Neural crest cell (in vitro differentiated cells): ENCODE results near the gene NEMF. TPM values are rescaled to one million over a fixed set of nuclear protein-coding genes. Genes with fewer than 3 reads are reported as not detected.

Source experiments
- DNase-seq: peaks from one replicate; pipeline ENCODE4 v3.0.0; 2021; ENCODE audit warnings: low read depth, mixed read lengths, low spot score
- H3K27ac Mint-ChIP-seq: one replicate; pipeline ENCODE4 v1.8.0; 2021; ENCODE audit warnings: mild to moderate bottlenecking, mixed read lengths; ENCODE audit not compliant: unreplicated experiment
- H3K27me3 Mint-ChIP-seq: 2 replicates; pipeline ENCODE4 v1.8.0; 2021; ENCODE audit warnings: low read depth, mild to moderate bottlenecking, mixed read lengths
- H3K36me3 Mint-ChIP-seq: 2 replicates; pipeline ENCODE4 v1.8.0; 2021; ENCODE audit warnings: low read depth, mild to moderate bottlenecking, mixed read lengths
- H3K4me1 Mint-ChIP-seq: 2 replicates; pipeline ENCODE4 v1.8.0; 2021; ENCODE audit warnings: mixed read lengths
- H3K4me3 Mint-ChIP-seq: one replicate; pipeline ENCODE4 v1.8.0; 2021; ENCODE audit warnings: mild to moderate bottlenecking, mixed read lengths
- H3K9me3 Mint-ChIP-seq: 2 replicates; pipeline ENCODE4 v1.8.0; 2021; ENCODE audit warnings: mixed read lengths
- long read RNA-seq: library from polyadenylated mRNA; unstranded; transcript quantifications from one replicate; pipeline ENCODE4 v2.0.0, GENCODE V29; 2020
- total RNA-seq: library from RNA; stranded (reverse); gene quantifications from 2 replicates; pipeline ENCODE4 v1.2.1, GENCODE V29; 2021
- TF ChIP-seq, protein P1 (sequence below): fragments of 200-600 bp; sonication (generic); conservative IDR thresholded peaks from 2 replicates; pipeline ENCODE4 v1.5.0; 2021; ENCODE audit warnings: antibody characterized with exemption, mild to moderate bottlenecking

Gene NEMF, protein sequence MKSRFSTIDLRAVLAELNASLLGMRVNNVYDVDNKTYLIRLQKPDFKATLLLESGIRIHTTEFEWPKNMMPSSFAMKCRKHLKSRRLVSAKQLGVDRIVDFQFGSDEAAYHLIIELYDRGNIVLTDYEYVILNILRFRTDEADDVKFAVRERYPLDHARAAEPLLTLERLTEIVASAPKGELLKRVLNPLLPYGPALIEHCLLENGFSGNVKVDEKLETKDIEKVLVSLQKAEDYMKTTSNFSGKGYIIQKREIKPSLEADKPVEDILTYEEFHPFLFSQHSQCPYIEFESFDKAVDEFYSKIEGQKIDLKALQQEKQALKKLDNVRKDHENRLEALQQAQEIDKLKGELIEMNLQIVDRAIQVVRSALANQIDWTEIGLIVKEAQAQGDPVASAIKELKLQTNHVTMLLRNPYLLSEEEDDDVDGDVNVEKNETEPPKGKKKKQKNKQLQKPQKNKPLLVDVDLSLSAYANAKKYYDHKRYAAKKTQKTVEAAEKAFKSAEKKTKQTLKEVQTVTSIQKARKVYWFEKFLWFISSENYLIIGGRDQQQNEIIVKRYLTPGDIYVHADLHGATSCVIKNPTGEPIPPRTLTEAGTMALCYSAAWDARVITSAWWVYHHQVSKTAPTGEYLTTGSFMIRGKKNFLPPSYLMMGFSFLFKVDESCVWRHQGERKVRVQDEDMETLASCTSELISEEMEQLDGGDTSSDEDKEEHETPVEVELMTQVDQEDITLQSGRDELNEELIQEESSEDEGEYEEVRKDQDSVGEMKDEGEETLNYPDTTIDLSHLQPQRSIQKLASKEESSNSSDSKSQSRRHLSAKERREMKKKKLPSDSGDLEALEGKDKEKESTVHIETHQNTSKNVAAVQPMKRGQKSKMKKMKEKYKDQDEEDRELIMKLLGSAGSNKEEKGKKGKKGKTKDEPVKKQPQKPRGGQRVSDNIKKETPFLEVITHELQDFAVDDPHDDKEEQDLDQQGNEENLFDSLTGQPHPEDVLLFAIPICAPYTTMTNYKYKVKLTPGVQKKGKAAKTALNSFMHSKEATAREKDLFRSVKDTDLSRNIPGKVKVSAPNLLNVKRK
- total RNA-seq: 68.9 and 71.0 TPM in 2 replicates
- long read RNA-seq, partial matches to known transcripts: 88 of 107 reads
- long read RNA-seq, other reads (novel, unspliced or antisense): 19 of 107 reads

DNA sequence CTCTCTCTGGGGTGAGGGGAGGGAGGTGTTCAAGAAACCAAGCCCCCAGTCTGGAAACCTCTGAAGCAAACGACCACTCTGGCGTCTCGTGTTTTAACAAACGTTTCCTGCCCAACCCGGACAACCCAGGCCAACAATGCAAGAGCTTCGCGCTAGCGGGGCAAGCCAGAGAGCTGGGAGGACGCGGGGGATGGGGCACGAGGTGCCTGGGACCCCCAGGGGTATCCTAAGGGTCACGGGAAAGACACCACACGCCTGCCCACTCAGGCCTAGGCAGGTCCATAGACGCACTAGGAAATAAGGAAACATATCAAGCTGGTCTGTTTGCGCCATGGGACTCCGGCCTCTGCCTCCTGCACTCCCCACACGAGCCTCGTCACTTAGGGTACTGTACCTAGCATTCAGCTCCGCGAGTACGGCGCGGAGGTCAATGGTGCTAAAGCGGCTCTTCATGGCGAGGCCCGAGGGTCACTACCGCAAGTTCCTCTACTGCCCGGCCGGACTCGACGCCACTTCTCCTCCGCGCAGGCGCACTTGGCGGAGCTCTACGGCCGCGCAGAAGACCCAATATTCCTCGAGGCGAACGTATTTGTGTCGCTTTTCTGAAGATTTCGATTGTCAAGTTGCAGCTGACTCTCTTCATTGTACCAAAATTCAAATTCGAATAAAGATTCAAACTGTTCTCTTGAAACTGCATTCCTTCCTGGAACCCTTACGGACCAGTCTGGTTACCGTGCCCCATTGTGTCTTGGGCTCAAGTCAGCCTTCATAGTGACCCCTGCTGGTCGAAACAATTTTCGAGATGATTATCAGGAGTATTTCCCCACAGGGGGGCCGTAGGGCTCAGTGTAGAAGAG lies at the start of gene NEMF:
TSS of gene NEMF (minus strand) at position 488 of the 857 bp plus-strand sequence. CDS start at position 453, 35 bp downstream.
- Mint-ChIP-seq H3K36me3 (peaks cover 7% of the 10 kb centered on the region), H3K27ac (peak within 1 kb of the TSS; percentile 99), H3K4me3 (peak within 1 kb of the TSS; percentile 98), H3K27me3 (no peaks in the 10 kb centered on the region), H3K9me3 (no peaks in the 10 kb centered on the region), H3K4me1 (peaks cover 18% of the 10 kb centered on the region)
- peak; percentile 98 for DNase-seq
- TF ChIP-seq, protein P1, sequence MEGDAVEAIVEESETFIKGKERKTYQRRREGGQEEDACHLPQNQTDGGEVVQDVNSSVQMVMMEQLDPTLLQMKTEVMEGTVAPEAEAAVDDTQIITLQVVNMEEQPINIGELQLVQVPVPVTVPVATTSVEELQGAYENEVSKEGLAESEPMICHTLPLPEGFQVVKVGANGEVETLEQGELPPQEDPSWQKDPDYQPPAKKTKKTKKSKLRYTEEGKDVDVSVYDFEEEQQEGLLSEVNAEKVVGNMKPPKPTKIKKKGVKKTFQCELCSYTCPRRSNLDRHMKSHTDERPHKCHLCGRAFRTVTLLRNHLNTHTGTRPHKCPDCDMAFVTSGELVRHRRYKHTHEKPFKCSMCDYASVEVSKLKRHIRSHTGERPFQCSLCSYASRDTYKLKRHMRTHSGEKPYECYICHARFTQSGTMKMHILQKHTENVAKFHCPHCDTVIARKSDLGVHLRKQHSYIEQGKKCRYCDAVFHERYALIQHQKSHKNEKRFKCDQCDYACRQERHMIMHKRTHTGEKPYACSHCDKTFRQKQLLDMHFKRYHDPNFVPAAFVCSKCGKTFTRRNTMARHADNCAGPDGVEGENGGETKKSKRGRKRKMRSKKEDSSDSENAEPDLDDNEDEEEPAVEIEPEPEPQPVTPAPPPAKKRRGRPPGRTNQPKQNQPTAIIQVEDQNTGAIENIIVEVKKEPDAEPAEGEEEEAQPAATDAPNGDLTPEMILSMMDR: peak; percentile 92

DNA sequence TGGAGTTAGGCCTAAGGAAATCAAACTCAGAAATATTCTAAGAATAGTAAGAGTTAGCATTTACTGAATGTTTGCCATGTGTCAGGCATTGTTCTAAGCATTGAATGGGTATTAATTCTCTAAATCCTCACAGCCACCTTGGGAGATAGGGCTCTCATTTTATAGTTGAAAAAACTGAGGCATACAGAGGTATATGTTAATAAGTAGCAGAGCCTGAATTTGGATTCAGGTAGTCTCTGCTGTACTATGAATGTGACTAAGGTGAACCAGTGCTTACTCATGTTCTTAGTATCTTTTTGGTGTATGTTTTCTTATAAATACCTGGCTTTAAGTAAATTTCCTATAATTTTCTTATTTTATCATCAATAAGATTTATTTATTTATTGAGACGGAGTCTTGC lies 48.4 kb upstream of the NEMF start:
- Mint-ChIP-seq H3K4me3 (no peak overlapping the region), H3K27ac (no peak overlapping the region), H3K36me3 (peaks cover 5% of the 10 kb centered on the region), H3K27me3 (no peaks in the 10 kb centered on the region), H3K4me1 (peaks cover 13% of the 10 kb centered on the region), H3K9me3 (no peaks in the 10 kb centered on the region)
- DNase-seq: no peak
- TF ChIP-seq, protein P1: no peak

DNA sequence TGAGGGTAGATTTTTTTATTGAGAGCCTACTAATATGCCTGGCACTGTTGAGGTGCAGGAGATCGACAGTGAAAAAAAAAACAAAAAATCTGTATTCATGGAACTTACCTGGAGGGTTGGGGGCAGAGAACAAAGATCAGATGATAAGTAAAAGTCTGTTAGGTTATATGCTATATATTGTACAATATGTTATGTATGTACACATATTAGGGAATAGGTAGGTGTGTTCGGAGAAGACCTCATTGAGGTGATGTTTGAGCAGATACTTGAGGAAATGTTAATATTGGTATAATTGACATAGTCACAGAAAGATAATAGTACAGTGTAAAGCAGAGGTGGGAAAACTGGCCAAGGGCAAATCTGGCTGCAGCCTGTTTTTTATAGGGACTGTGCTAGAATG lies 45.9 kb upstream of the NEMF start:
- no peak for DNase-seq
- H3K9me3 Mint-ChIP-seq: no peaks in the 10 kb centered on the region
- no peaks in the 10 kb centered on the region for H3K27me3 Mint-ChIP-seq
- H3K4me1 Mint-ChIP-seq: peaks cover 35% of the 10 kb centered on the region
- H3K36me3 Mint-ChIP-seq: peaks cover 15% of the 10 kb centered on the region
- no peak overlapping the region for H3K4me3 Mint-ChIP-seq
- H3K27ac Mint-ChIP-seq: no peak overlapping the region
- TF ChIP-seq, protein P1: no peak

DNA sequence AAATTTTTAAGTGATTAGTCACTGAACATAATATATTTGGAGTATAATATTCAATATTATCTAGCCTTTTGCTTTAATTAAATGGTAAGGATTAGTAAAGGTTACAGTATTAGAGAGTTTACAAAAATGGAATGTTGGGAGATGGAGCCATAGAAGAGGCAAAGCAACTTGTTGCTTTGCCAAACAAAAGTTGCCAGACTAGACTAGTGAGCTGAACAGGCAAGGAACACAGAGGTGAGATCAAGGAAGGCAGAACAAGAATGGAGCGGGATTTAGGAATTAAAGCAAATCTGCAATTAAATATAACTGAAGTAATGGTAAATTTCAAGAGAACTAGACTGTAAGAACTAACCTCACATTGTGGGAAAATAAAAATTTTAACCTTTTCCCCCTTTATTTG lies 45.4 kb upstream of the NEMF start:
- H3K9me3 Mint-ChIP-seq: no peaks in the 10 kb centered on the region
- H3K4me1 Mint-ChIP-seq: peaks cover 35% of the 10 kb centered on the region
- TF ChIP-seq, protein P1: no peak
- peaks cover 15% of the 10 kb centered on the region for H3K36me3 Mint-ChIP-seq
- H3K27ac Mint-ChIP-seq: no peak overlapping the region
- no peaks in the 10 kb centered on the region for H3K27me3 Mint-ChIP-seq
- DNase-seq: no peak
- no peak overlapping the region for H3K4me3 Mint-ChIP-seq
